ENCODE data around the gene MACF1.
A peak's percentile ranks its signal among the peaks of the same experiment; 100 is the strongest.
"Not testable (repeated sequence)": the region's sequence is repeated elsewhere in the genome, so short reads cannot be mapped to it uniquely, and the experiment has no call there.

Gene MACF1

DNA sequence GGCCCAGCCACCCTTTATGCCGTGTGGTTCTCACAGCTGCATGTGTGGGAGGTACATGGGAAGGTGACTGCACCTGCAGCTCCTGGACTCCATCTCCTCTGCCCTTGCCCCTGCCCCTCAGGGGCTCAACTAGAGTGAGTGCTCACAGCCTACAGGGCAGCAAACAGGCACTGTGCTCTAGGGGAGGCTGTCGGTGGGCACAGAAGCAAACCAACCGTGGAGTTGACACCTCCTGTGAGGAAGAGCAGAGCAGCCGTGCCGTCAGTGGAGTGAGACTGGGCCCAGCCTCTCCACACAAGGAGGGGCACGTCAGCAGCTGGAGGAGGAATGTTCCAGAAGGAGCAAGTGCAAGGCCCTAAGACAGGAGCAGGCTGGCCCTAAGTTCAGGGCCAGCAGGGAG, 319.7 kb downstream of the MACF1 start:
- DNase-seq = no peak

DNA sequence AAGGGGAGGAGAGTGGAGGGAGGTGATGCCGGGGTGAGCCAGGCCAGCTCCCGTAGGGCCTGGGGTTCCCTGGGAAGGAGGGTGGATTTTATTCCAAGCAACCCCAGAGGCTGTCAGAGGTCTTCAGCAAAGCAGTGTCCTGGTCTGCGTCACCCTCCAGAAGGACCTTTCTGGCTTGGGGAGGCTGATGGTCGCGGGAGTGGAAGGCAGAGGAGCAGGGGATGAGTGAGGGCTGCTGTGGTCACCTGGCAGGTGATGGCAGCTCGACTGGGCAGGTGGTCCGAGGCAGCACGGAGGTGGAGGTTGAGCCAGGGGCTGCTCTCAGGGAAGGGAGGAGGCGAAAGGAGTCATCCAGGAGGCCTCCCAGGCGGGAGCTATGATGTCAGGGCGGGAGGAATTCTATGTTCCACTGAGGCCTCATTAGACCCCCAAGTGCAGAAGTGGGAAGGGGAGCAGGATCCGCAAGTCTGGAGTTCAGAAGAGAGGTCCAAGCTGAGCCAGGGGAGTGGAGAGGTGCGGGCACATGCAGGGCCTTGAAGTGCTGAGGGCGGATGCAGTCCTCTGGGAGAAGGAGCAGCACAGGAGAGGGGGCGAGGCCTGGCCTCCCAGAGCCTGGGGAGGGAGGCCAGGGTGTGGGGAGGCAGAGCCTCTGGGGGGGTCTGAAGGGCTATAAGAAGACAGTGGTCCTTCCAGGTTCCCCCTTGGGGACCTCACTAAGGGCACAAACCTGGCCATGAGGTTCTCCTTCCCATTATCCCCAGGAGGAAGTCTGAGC, 320.3 kb downstream of the MACF1 start:
- DNase-seq = no peak

DNA sequence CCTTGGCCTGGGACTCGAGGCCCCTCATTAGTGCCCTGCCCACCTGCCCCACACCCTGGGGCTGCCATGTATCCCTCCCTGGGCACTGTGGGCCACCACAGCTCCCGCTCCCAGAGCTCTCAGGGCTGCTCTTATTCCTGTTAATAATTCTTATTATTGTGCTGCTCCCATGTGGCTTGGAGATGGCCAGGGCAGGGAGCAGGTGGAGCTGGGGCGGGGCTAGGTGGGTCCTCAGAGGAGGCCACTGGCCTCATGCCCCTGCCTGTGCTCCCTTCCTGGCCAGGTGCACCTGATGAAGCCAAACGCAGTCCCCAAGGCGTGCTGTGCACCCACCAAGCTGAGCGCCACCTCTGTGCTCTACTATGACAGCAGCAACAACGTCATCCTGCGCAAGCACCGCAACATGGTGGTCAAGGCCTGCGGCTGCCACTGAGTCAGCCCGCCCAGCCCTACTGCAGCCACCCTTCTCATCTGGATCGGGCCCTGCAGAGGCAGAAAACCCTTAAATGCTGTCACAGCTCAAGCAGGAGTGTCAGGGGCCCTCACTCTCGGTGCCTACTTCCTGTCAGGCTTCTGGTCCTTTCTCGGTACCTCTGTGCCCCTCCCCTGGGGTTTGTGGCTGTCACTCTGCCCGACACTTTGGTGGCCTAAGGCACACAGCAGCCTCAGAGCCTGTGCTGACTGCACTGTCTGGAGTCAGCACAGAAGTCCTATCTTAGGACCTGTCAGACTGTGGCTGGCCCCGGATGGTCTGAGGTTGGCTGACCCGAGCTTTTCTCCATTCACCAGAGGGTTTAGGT, 321.1 kb downstream of the MACF1 start:
- DNase-seq = peak; percentile 80

DNA sequence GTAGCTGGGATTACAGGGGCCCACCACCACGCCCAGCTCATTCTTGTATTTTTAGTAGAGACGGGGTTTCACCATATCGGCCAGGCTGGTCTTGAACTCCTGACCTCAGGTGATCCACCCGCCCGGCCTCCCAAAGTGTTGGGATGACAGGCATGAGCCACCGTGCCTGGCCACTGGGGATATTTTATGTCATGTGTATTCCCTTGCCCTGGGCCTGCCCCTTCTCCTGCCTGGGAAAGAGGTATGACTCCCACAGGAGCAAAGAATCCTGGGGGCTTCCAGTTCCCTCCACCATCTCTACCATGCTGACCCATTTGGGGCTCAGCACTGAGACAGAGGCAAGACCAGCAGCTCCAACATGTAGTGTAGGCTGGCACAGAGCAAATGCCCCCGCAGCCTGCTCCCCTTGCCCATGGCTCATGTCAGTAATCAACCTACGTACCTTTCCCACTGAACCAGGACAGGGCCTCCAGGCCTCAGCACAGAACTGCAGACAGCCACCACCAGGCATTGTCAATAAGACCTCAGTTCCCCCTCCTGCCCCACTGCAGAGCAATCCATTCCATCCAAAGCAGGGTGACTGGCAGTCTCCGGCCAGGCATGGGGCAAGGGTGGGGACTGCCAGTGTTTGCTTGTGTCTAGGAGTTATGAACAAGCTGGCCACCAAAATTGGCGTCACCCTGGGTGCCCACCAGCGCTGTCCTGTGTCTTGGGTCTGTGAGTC, 322.1 kb downstream of the MACF1 start:
- DNase-seq = no peak

DNA sequence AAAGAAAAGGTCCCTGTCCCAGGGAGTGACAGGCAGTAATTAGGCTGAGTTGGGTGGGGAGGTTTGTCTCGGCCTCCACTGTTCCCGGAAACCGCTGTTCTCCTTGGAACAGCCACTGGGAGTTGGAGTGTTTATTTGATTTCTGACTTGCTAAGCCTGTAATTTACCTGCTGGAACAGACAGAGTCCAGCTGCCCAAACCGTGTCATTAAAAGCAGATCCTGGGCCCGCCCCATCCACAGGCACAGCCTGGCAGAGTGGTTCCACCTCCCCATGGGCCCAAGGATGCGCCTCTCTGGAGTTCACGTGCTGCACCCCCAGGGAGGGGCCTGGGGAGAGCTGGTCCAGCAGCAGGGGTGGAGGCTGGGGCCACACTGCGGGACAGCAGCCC, 322.7 kb downstream of the MACF1 start:
- DNase-seq = not testable (repeated sequence)

DNA sequence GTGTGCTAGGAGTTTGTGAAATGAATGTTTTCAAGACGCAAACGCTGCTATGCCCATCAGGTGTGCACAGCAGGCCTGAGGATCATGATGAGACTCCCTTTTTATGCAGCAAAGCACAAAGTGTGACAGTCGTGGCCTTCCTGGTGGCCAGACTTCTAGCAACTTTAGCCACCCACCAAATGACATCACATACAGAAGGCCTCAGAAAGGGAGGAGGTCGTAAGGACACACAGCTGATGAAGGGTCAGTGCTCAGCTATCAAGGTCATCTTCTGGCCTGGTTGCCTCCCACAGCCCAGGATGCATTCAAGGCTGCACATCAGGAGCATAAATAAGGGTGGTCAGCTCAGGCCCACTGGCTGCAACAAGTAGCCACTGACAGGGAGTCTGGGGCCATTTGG, 323.6 kb downstream of the MACF1 start:
- no peak for DNase-seq

DNA sequence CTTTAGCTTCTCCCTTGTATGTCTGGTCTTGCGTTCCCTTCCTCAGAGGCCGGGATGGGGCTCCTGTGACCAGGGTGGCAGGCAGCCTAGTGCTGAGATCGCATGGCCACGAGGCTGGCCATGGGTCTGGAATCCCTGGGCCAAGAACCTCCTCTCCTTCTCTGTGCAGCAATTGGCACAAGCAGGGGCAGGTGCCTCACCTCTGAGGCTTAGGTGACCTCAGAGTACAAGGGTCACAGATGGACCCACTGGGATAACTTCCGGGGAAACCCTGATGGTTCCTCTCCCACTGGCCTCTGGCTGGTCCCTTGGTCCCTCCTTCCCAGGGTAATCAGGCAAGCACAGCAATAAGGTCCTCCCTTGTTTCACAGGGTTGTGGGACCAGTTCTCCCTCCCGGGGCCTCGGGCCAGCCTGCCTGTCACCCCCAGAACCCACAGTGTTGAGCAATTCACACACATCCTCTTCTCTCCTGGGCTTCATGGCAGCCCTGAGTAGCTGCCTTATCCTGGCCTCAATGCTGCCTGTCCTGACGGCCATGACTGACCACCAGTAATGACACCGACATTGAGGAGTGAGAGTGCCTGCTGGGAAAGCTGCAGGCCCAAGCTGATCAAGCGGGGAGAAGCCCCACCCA, 325.5 kb downstream of the MACF1 start:
- no peak for DNase-seq

DNA sequence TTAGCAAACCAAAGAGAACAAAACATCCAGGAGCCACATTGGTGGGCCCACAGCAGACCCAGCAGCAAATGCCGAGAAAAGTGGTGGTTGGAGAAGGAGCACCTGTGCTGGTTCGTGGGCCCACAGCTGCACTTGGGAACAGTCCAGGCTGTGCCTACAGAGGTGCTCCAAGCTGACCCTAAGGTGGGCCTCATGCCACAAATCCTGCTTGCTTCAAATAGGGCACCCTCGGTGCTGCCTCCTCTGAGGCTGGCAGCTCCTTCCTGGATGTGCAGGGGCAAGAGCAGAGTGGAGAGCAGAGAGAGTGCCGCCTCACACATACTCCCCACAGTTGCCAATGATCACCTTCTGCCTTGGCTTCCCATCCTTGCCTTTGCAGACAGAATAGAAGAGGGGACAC, 327.0 kb downstream of the MACF1 start:
- DNase-seq = no peak

DNA sequence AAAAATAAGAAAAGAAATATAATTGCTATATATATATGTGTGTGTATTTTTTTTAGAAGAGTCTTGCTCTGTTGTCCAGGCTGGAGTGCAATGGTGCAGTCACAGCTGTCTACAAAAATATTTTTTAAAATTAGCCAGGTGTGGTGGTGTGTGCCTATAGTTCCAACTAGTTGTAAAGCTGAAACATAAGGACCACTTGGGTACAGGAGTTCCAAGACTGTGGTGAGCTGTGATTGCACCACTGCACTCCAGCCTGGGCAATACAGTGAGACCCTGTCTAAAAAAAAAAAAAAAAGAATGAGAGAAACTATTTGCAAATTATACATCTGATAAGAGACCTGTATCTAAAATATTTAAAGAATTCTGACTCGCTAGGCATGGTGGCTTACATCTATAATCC, 328.9 kb downstream of the MACF1 start:
- DNase-seq = no peak
